PC-9 (cell line): ENCODE data around the gene C5orf34. TPM values are rescaled to one million over a fixed set of nuclear protein-coding genes. Genes with fewer than 3 reads are reported as not detected.

ENCODE experiments used
- Bru-seq: library from RNA; stranded (reverse); fragments of 400-500 nt; gene quantifications from one replicate; lab custom pipeline; 2021; lab: Mats Ljungman, UMichigan
- BruChase-seq, 2 experiments: library from RNA; stranded (reverse); fragments of 400-500 nt; gene quantifications; one replicate each; lab custom pipeline; 2021; lab: Mats Ljungman, UMichigan
- BruUV-seq: library from RNA; stranded (reverse); fragments of 400-500 nt; replicated peaks from 2 replicates; lab custom pipeline; 2021; lab: Mats Ljungman, UMichigan
- CTCF ChIA-PET: fragments of 300-600 bp; sonication (Branson Sonifier 250); formaldehyde crosslinking; loops from one replicate; lab custom pipeline; 2022; ENCODE audit warnings: antibody characterized with exemption; lab: Charles Lee
- POLR2A ChIA-PET: fragments of 300-600 bp; sonication (Branson Sonifier 250); formaldehyde crosslinking; loops from one replicate; lab custom pipeline; 2022; ENCODE audit warnings: antibody characterized with exemption; ENCODE audit not compliant: unreplicated experiment; lab: Charles Lee
- DNase-seq, 2 experiments: peaks; one replicate each; pipeline versions ENCODE4 v3.0.0 to v3.0.0-alpha.2; 2015 to 2022; ENCODE audit warnings: mixed read lengths in 1 of 2
- H2AFZ ChIP-seq: fragments of 200-600 bp; sonication (generic); 2 replicates; pipeline ENCODE4 v1.8.1; 2017; ENCODE audit warnings: antibody characterized with exemption
- H3F3A ChIP-seq: fragments of 200-600 bp; sonication (generic); 2 replicates; pipeline ENCODE4 v1.8.1; 2017; ENCODE audit warnings: antibody characterized with exemption, mild to moderate bottlenecking, low read depth; ENCODE audit not compliant: insufficient read depth
- H3K27ac ChIP-seq: fragments of 200-600 bp; sonication (generic); 2 replicates; pipeline ENCODE4 v1.6.1; 2016; ENCODE audit warnings: mixed run types
- H3K27me3 ChIP-seq: fragments of 200-600 bp; sonication (generic); 2 replicates; pipeline ENCODE4 v1.6.1; 2016; ENCODE audit warnings: low read depth, mixed run types; ENCODE audit not compliant: insufficient read depth
- H3K36me3 ChIP-seq: fragments of 200-600 bp; sonication (generic); 2 replicates; pipeline ENCODE4 v1.6.1; 2016; ENCODE audit warnings: low read depth, mixed run types
- H3K4me1 ChIP-seq: fragments of 200-600 bp; sonication (generic); replicated peaks from 2 replicates; pipeline ENCODE4 v1.6.1; 2016; ENCODE audit warnings: mixed run types; ENCODE audit not compliant: insufficient read depth
- H3K4me2 ChIP-seq: fragments of 200-600 bp; sonication (generic); 2 replicates; pipeline ENCODE4 v1.6.1; 2017; ENCODE audit warnings: mixed run types
- H3K4me3 ChIP-seq: fragments of 200-600 bp; sonication (generic); 2 replicates; pipeline ENCODE4 v1.6.1; 2016; ENCODE audit warnings: mixed run types
- H3K79me2 ChIP-seq: fragments of 200-600 bp; sonication (generic); 2 replicates; pipeline ENCODE4 v1.6.1; 2017; ENCODE audit warnings: low read depth, mixed run types
- H3K9me2 ChIP-seq: fragments of 200-600 bp; sonication (generic); 2 replicates; pipeline ENCODE4 v1.8.1; 2017; ENCODE audit warnings: mild to moderate bottlenecking; ENCODE audit not compliant: insufficient read depth
- H3K9me3 ChIP-seq: fragments of 200-600 bp; sonication (generic); 2 replicates; pipeline ENCODE4 v1.8.1; 2016; ENCODE audit warnings: low read depth; ENCODE audit not compliant: insufficient read depth
- H4K20me1 ChIP-seq: fragments of 200-600 bp; sonication (generic); 2 replicates; pipeline ENCODE4 v1.8.1; 2017; ENCODE audit not compliant: insufficient read depth
- EZH2 ChIP-seq: fragments of 200-600 bp; sonication (generic); IDR thresholded peaks from 2 replicates; pipeline ENCODE4 v1.8.0; 2017; ENCODE audit warnings: antibody characterized with exemption, low read depth
- intact Hi-C: fragments of 100-400 bp; cut with micrococcal nuclease; formaldehyde crosslinking; loops from one replicate; pipeline ENCODE4 v1.10.0; 2022; ENCODE audit not compliant: unreplicated experiment
- long read RNA-seq: library from polyadenylated mRNA; stranded (forward); transcript quantifications from one replicate; pipeline ENCODE4 v2.0.0, GENCODE V29; 2022
- total RNA-seq: library from RNA; stranded (reverse); gene quantifications from 2 replicates; pipeline ENCODE4 v1.2.3, GENCODE V29; 2021
- TF ChIP-seq, protein P1 (sequence below): fragments of 200-600 bp; sonication (generic); conservative IDR thresholded peaks from 2 replicates; pipeline ENCODE4 v1.6.1; 2017; ENCODE audit warnings: mixed run types, antibody characterized with exemption, mild to moderate bottlenecking, moderate library complexity

C5orf34 gene, protein sequence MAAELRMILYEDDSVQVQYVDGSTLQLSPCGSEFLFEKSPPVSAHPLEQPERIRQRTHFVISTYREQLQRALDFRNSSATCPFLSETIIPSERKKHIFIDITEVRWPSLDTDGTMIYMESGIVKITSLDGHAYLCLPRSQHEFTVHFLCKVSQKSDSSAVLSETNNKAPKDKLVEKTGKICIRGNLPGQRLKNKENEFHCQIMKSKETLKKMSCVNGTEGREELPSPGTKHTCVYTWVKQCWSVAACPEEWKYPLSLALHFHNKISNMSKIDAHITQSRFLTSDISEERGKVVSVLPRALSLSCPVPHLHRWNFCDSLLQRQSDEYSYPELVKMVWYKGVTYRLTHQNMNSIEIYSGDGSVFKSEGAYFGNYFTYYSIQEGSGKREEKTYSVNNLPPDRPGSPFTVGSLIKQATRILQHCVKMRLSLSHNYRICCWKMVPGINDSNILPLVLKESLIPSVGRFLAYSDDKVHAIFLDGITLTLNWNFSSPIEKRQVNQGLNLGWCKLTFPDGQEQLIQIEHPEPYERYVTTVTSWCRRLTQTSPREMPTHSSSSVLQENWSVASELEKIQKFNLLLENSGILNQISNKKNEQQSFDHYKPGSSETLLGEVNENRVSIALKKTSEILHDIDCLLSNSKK
- total RNA-seq, result 16.0 and 22.6 TPM in 2 replicates
- Bru-seq, nascent RNA, result percentile 84 among the genes with signal in this experiment
- percentile 87 among the genes with signal in this experiment for BruChase-seq, experiment 1, labeled RNA remaining after a 2-hour chase
- BruChase-seq, experiment 2, labeled RNA remaining after a 6-hour chase, result percentile 72 among the genes with signal in this experiment
- long read RNA-seq, transcript C5orf34-201 (13 exons, 2,507 nt), result major isoform, 14 of 44 reads
- long read RNA-seq, partial matches to known transcripts, result 12 of 44 reads
- long read RNA-seq, other reads (novel, unspliced or antisense), result 18 of 44 reads

DNA sequence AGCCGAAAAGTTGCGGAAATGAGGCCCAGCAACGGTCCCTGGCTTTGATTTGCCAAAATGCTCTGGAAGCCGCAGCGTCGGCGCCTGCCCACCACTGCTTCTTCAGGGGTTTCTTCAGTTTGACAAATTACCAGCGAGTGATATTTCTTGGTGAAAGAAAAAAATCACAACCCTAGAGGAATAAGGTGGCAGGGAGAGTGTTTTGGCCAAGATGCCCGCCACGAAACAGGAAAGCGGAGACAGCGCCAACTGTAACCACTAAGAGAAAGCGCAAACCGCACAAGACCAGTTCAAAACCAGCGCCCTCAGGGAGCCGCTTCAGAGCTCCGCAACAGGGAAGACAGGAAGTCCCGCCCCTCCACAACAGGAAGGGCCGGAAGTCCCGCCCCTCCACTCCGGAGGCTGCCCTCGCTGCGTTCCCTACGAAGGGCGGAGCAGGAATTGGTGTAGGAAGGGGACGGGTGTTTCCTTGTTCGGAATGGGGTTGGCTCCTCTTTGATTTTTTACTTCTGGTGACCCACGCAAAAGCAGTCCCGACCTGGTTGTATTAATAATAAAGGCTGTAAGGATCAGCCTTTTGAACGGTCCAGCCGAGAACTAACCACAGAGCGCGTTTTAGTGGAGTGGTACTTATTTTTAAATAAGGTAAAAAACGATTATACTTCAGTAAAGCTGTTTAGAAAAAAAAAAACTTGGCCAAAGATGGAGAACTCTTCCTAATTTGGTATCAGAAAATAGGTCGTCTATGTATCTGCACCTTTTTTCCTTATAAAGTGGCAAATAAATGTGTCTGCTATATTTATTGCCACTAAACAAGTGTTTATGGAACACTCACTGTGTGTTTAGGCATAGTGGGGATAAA, at the start of gene C5orf34:
C5orf34 (minus strand) TSS at position 333 of the 862 bp plus-strand sequence. CDS start 5,809 bp downstream, outside the sequence.
- intact Hi-C loops, result loop anchor here (1.0 to 10.0 kb wide), 6 partner anchors 32 to 448 kb away; partner anchors contain the start of genes HMGCS1, NNT and TMEM267

DNA sequence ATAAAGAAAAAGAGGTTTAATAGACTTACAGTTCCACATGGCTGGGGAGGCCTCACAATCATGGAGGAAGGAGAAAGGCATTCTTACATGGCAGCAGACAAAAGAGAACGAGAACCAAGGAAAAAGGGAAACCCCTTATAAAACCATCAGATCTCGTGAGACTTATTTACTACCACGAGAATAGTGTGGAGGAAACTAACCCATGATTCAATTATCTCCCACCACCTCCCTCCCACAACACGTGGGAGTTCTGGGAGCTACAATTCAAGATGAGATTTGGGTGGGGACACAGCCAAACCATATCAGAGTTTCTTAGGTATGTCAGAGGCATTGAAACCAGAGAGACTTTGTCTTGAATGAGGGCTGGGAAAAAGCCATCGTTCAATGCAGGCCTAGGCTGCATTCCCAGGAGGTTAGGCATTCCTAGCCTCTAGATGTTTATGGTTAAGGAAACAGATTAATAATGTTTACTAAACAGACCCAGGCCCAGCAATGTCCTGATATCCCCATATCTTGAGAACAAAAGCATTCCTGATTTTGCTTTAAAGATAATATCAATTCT, 49.4 kb upstream of the C5orf34 start:
- no TSS peak for BruUV-seq
- Histone ChIP-seq H3F3A (no peaks in the 10 kb centered on the region), H3K27me3 (no peaks in the 10 kb centered on the region), H3K4me2 (no peak overlapping the region), H3K27ac (no peak overlapping the region), H3K36me3 (no peaks in the 10 kb centered on the region), H3K9me2 (no peaks in the 10 kb centered on the region), H3K4me1 (no peaks in the 10 kb centered on the region), H3K79me2 (no peaks in the 10 kb centered on the region), H2AFZ (no peak overlapping the region), H4K20me1 (no peaks in the 10 kb centered on the region), H3K9me3 (no peaks in the 10 kb centered on the region), H3K4me3 (no peak overlapping the region)
- TF ChIP-seq, protein P1, sequence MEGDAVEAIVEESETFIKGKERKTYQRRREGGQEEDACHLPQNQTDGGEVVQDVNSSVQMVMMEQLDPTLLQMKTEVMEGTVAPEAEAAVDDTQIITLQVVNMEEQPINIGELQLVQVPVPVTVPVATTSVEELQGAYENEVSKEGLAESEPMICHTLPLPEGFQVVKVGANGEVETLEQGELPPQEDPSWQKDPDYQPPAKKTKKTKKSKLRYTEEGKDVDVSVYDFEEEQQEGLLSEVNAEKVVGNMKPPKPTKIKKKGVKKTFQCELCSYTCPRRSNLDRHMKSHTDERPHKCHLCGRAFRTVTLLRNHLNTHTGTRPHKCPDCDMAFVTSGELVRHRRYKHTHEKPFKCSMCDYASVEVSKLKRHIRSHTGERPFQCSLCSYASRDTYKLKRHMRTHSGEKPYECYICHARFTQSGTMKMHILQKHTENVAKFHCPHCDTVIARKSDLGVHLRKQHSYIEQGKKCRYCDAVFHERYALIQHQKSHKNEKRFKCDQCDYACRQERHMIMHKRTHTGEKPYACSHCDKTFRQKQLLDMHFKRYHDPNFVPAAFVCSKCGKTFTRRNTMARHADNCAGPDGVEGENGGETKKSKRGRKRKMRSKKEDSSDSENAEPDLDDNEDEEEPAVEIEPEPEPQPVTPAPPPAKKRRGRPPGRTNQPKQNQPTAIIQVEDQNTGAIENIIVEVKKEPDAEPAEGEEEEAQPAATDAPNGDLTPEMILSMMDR, result no peak
- TF ChIP-seq EZH2, result no peak
- intact Hi-C loops, result no loop called here
- CTCF ChIA-PET, result no interaction called here
- no peak for DNase-seq
- POLR2A ChIA-PET, result no interaction called here

More for the DNA sequence above, at the start of gene C5orf34:
- TSS peak; percentile 93 for BruUV-seq
- CTCF ChIA-PET, result interaction anchor here (1.0 kb wide), 1 partner anchor 31 kb away, joined by 11 read pairs; the partner anchor contains the start of gene TMEM267
- Histone ChIP-seq H3K9me2 (0 out of 2 replicates have a peak, but pooled peaks cover 5% of the 10 kb centered on the region), H3K4me1 (peaks cover 22% of the 10 kb centered on the region), H3K27me3 (no peaks in the 10 kb centered on the region), H3K9me3 (no peaks in the 10 kb centered on the region), H3K36me3 (no peaks in the 10 kb centered on the region), H3K27ac (peak within 1 kb of the TSS; percentile 72), H3K79me2 (peaks cover 29% of the 10 kb centered on the region), H2AFZ (peak within 1 kb of the TSS; percentile 98), H3K4me2 (peak within 1 kb of the TSS; percentile 80), H3F3A (peaks cover 9% of the 10 kb centered on the region), H4K20me1 (no peaks in the 10 kb centered on the region), H3K4me3 (peak within 1 kb of the TSS; percentile 73)
- peak; percentile 99 to 100 for DNase-seq
- no peak for TF ChIP-seq EZH2
- TF ChIP-seq, protein P1, result 0 out of 2 replicates have a peak, but pooled peaks have one; percentile 15
- POLR2A ChIA-PET, result interaction anchor here (0.5 to 1.6 kb wide), 10 partner anchors 8 to 1546 kb away, joined by 3 to 10 read pairs (median 4); partner anchors contain the start of genes HMGCS1, NNT, TMEM267 and ZNF131
